K562 (cell line): Measurements from ENCODE around the gene EPHA4. TPM values are rescaled to one million over a fixed set of nuclear protein-coding genes. Genes with fewer than 3 reads are reported as not detected.

Source experiments
- ATAC-seq: fragments of 200-7000 bp; cut with Tn5 transposase; 3 replicates; pipeline ENCODE4 v1.9.1; 2020; ENCODE audit warnings: moderate library complexity
- BruUV-seq: library from RNA; stranded (reverse); fragments of 400-500 nt; replicated peaks from 2 replicates; lab custom pipeline; 2021; lab: Mats Ljungman, UMichigan
- CTCF ChIA-PET: fragments of 300-600 bp; formaldehyde crosslinking; extraction: SDS; loops from one replicate; lab custom pipeline; 2021; ENCODE audit warnings: low intra/inter-chr PET ratio; lab: Yijun Ruan, JAX
- POLR2A ChIA-PET: fragments of 300-600, 350-650 bp; sonication (Branson Sonifier 250); formaldehyde crosslinking; extraction: SDS; loops from one replicate; lab custom pipeline; 2021; ENCODE audit warnings: antibody characterized with exemption, inconsistent platforms; lab: Yijun Ruan, JAX
- DNase-seq, 4 experiments: peaks; one replicate each; pipeline versions ENCODE4 v3.0.0 to v3.0.0-alpha.2; 2011 to 2018; ENCODE audit warnings: low spot score in 3 of 4, mixed read lengths in 3 of 4; ENCODE audit errors: extremely low read depth in 1 of 4
- FAIRE-seq: peaks from 2 replicates; lab custom pipeline; 2011; peaks lifted over from hg19 to GRCh38; lab: Jason Lieb, UNC
- H2AFZ ChIP-seq: 2 replicates; pipeline ENCODE4 v1.6.0; 2011; ENCODE audit warnings: low read depth, low read length, control low read depth, inconsistent platforms
- H3K27ac ChIP-seq: fragments of 200-600 bp; 3 replicates; pipeline ENCODE4 v1.8.0; 2011; ENCODE audit warnings: low read depth, mild to moderate bottlenecking, control low read depth, inconsistent platforms, low read length, moderate library complexity, mixed read lengths; ENCODE audit errors: extremely low read depth
- H3K27me3 ChIP-seq, 2 experiments: fragments of 300-600 bp in 1 of 2; 2 replicates in 1 of 2; 3 replicates in 1 of 2; pipeline versions ENCODE4 v1.6.0 to v1.8.0; 2011; ENCODE audit warnings: inconsistent platforms in 2 of 2, low read length in 2 of 2, mild to moderate bottlenecking in 1 of 2, mixed read lengths in 1 of 2, moderate library complexity in 1 of 2; ENCODE audit not compliant: control insufficient read depth in 2 of 2, insufficient read depth in 2 of 2
- H3K36me3 ChIP-seq: fragments of 300-600 bp; 3 replicates; pipeline ENCODE4 v1.8.0; 2011; ENCODE audit warnings: mild to moderate bottlenecking, low read length, inconsistent platforms; ENCODE audit not compliant: control insufficient read depth, insufficient read depth
- H3K4me1 ChIP-seq, 2 experiments: fragments of 200-600 bp in 1 of 2; replicated peaks in 1 of 2; 2 replicates in 1 of 2; 3 replicates in 1 of 2; pipeline versions ENCODE4 v1.5.1 to v1.8.0; 2011; ENCODE audit warnings: inconsistent platforms in 2 of 2, low read length in 2 of 2, mild to moderate bottlenecking in 1 of 2, mixed read lengths in 1 of 2, moderate library complexity in 1 of 2; ENCODE audit not compliant: control insufficient read depth in 2 of 2, insufficient read depth in 2 of 2
- H3K4me2 ChIP-seq: 2 replicates; pipeline ENCODE4 v1.6.1; 2011; ENCODE audit warnings: low read length, control low read depth, inconsistent platforms, mixed read lengths; ENCODE audit not compliant: insufficient read depth
- H3K4me3 ChIP-seq: fragments of 200-600 bp; sonication (generic), shearing (Covaris generic); 2 replicates; pipeline ENCODE4 v1.5.1; 2016; ENCODE audit warnings: control low read depth, inconsistent platforms
- H3K79me2 ChIP-seq: fragments of 200-600 bp; 3 replicates; pipeline ENCODE4 v1.8.0; 2011; ENCODE audit warnings: low read length, inconsistent platforms; ENCODE audit not compliant: control insufficient read depth, insufficient read depth
- H3K9ac ChIP-seq, 2 experiments: 2 replicates each; pipeline versions ENCODE4 v1.6.0 to v1.6.1; 2011; ENCODE audit warnings: low read depth in 2 of 2, low read length in 2 of 2, control low read depth in 1 of 2, inconsistent platforms in 1 of 2, mild to moderate bottlenecking in 1 of 2, mixed read lengths in 1 of 2; ENCODE audit not compliant: insufficient read depth in 1 of 2
- H3K9me1 ChIP-seq: one replicate; pipeline ENCODE4 v1.6.0; 2011; ENCODE audit warnings: inconsistent platforms, mild to moderate bottlenecking, low read length, moderate library complexity; ENCODE audit not compliant: control insufficient read depth, insufficient read depth
- H3K9me3 ChIP-seq: replicated peaks from 2 replicates; pipeline ENCODE4 v1.5.1; 2011; ENCODE audit warnings: low read depth, low read length, inconsistent platforms; ENCODE audit not compliant: control insufficient read depth, insufficient read depth
- H4K20me1 ChIP-seq: replicated peaks from 2 replicates; pipeline ENCODE4 v1.6.1; 2011; ENCODE audit warnings: low read length, inconsistent platforms, mixed read lengths; ENCODE audit not compliant: control insufficient read depth, insufficient read depth
- ADNP ChIP-seq: fragments of 200-800 bp; sonication (Bioruptor generic); IDR thresholded peaks from 2 replicates; pipeline ENCODE4 v1.6.1; 2016; ENCODE audit warnings: missing genetic modification characterization, missing compliant biosample characterization
- CBFB ChIP-seq: sonication (generic); formaldehyde crosslinking; IDR thresholded peaks from 2 replicates; pipeline ENCODE4 v1.4.0; 2020; ENCODE audit warnings: mild to moderate bottlenecking, missing genetic modification reagents
- FOXK2 ChIP-seq, 2 experiments: fragments of 450-650 bp; IDR thresholded peaks in 1 of 2; conservative IDR thresholded peaks in 1 of 2; 2 replicates each; pipeline ENCODE4 v1.6.1; 2016; ENCODE audit warnings: low read depth in 2 of 2, mild to moderate bottlenecking in 1 of 2
- FOXM1 ChIP-seq, 2 experiments: fragments of 450-650 bp in 1 of 2; sonication (generic) in 1 of 2; formaldehyde crosslinking in 1 of 2; IDR thresholded peaks; 2 replicates each; pipeline versions ENCODE4 v1.6.1 to v1.9.0; 2017 to 2022; ENCODE audit warnings: low read depth in 2 of 2, mild to moderate bottlenecking in 2 of 2, missing genetic modification reagents in 1 of 2, moderate library complexity in 1 of 2
- GATA2 ChIP-seq: sonication (generic); formaldehyde crosslinking; IDR thresholded peaks from 2 replicates; pipeline ENCODE4 v1.4.0; 2020; ENCODE audit warnings: mild to moderate bottlenecking, missing genetic modification reagents
- HDAC3 ChIP-seq: fragments of 450-650 bp; IDR thresholded peaks from 2 replicates; pipeline ENCODE4 v1.6.1; 2018; ENCODE audit warnings: borderline replicate concordance, mild to moderate bottlenecking, moderate library complexity; ENCODE audit not compliant: partially characterized antibody
- OTX1 ChIP-seq: fragments of 450-650 bp; formaldehyde crosslinking; IDR thresholded peaks from 2 replicates; pipeline ENCODE4 v1.4.0; 2022; ENCODE audit warnings: mild to moderate bottlenecking
- RCOR1 ChIP-seq, 2 experiments: IDR thresholded peaks; 2 replicates each; pipeline ENCODE4 v1.6.1; 2012; ENCODE audit warnings: low read depth in 2 of 2, low read length in 2 of 2, borderline replicate concordance in 1 of 2, improper control_type of control experiment in 1 of 2
- SRF ChIP-seq, 2 experiments: fragments of 250-450, 450-650 bp in 1 of 2; sonication (Bioruptor Pico) in 1 of 2; sonication (generic) in 1 of 2; formaldehyde crosslinking; IDR thresholded peaks; 2 replicates each; pipeline versions ENCODE4 v1.5.0 to v1.5.1; 2020 to 2022; ENCODE audit warnings: mild to moderate bottlenecking in 1 of 2, missing genetic modification reagents in 1 of 2
- U2AF2 ChIP-seq: fragments of 200-400 bp; formaldehyde crosslinking; optimal IDR thresholded peaks from 2 replicates; pipeline ENCODE3; 2017; ENCODE audit warnings: low read depth, mild to moderate bottlenecking, low read length
- ZNF174 ChIP-seq: fragments of 250-450 bp; sonication (Bioruptor Pico); IDR thresholded peaks from 2 replicates; pipeline ENCODE4 v1.4.0; 2020; ENCODE audit warnings: mild to moderate bottlenecking
- ZNF239 ChIP-seq: fragments of 250-450 bp; sonication (Bioruptor Pico); IDR thresholded peaks from 2 replicates; pipeline ENCODE4 v1.4.0; 2020; ENCODE audit warnings: mild to moderate bottlenecking
- WGBS: fragments of 100-300 bp; shearing (Covaris generic); methylation state at CpG from one replicate; pipeline ENCODE4 v1.1.6; 2016; ENCODE audit warnings: low coverage, mixed read lengths; ENCODE audit not compliant: insufficient coverage; ENCODE audit errors: missing lambda C conversion rate; 5-methylcytosine and 5-hydroxymethylcytosine counted together
- in situ Hi-C: fragments of 300-500 bp; cut with MboI; formaldehyde crosslinking; loops from 4 replicates; pipeline ENCODE4 v1.15.0; 2018; ENCODE audit warnings: inconsistent platforms, mixed read lengths
- intact Hi-C: fragments of 100-400 bp; cut with micrococcal nuclease; formaldehyde crosslinking; loops from 2 replicates; pipeline ENCODE4 v1.14.2; 2022
- polyA plus RNA-seq, 8 experiments: library from polyadenylated mRNA; depleted of rRNA in 4 of 8; stranded (reverse) in 5 of 8; unstranded in 3 of 8; fragments of >200 nt; fragmentation: Nextera tagmentation in 2 of 8; fragmentation: Illumina TruSeq in 1 of 8; extraction: Ambion mirVana in 2 of 8; extraction: Trizol in 1 of 8; gene quantifications; 2 replicates each; pipeline versions ENCODE4 v1.2.1 to v1.2.3, GENCODE V29; 2011 to 2014; ENCODE audit warnings: inconsistent platforms in 1 of 8, missing spikeins in 1 of 8
- total RNA-seq, 7 experiments: library from RNA; depleted of rRNA in 6 of 7; stranded (reverse); fragments of >200 nt in 6 of 7; fragmentation: Illumina TruSeq in 2 of 7; extraction: Trizol in 2 of 7; gene quantifications; 2 replicates each; pipeline versions ENCODE4 v1.2.1 to v1.2.3, GENCODE V29; 2011 to 2021; ENCODE audit warnings: low replicate concordance in 1 of 7
- TF ChIP-seq, protein P1 (sequence below), 2 experiments: fragments of 200-800 bp in 1 of 2; sonication (Bioruptor generic) in 1 of 2; sonication (generic) in 1 of 2; formaldehyde crosslinking in 1 of 2; IDR thresholded peaks in 1 of 2; conservative IDR thresholded peaks in 1 of 2; 2 replicates each; pipeline versions ENCODE4 v1.5.0 to v1.6.1; 2016 to 2020; ENCODE audit warnings: missing compliant biosample characterization in 1 of 2, missing genetic modification characterization in 1 of 2, missing genetic modification reagents in 1 of 2
- TF ChIP-seq, protein P2 (sequence below): fragments of 450-650 bp; formaldehyde crosslinking; IDR thresholded peaks from 2 replicates; pipeline ENCODE4 v1.4.0; 2022; ENCODE audit warnings: mild to moderate bottlenecking, moderate library complexity
- TF ChIP-seq, protein P3 (sequence below): fragments of 450-650 bp; formaldehyde crosslinking; IDR thresholded peaks from 2 replicates; pipeline ENCODE4 v1.4.0; 2022; ENCODE audit warnings: missing genetic modification characterization
- TF ChIP-seq, protein P4 (sequence below): fragments of 450-650 bp; formaldehyde crosslinking; IDR thresholded peaks from 2 replicates; pipeline ENCODE4 v1.4.0; 2020; ENCODE audit warnings: mild to moderate bottlenecking, moderate library complexity

Gene EPHA4
- total and polyA plus RNA-seq, 9 of the 15 experiments (the other 6 are each of a cell fraction or from before 2014, with no cell fraction given): 0.07 to 0.09 (median 0.07) TPM; not detected in 6

DNA sequence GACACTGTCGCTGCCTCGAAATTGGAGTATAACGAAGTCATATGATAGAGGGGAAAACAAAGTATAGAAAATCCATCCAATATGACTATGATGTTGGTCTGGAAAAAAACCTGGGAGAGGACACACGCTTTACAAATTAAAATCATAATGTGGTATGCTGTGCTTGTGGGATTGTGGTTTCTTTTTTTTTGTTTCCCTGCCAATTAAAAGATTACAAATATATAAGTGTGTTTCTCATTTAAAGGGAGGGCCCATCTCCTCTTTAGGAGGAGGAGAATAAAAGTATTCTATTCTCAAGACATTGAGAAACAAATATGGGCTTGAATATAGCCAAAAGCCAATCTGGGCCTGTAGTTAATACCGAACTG lies 86.6 kb downstream of the EPHA4 start:
- Histone ChIP-seq H3K4me2 (no peak overlapping the region), H3K36me3 (no peaks in the 10 kb centered on the region), H3K4me1 (no peaks in the 10 kb centered on the region), H4K20me1 (no peaks in the 10 kb centered on the region), H3K9me1 (no peaks in the 10 kb centered on the region), H3K27me3 (no peaks in the 10 kb centered on the region), H3K4me3 (no peak overlapping the region), H2AFZ (no peak overlapping the region), H3K9ac (no peak overlapping the region), H3K9me3 (no peaks in the 10 kb centered on the region), H3K27ac (no peak overlapping the region), H3K79me2 (no peaks in the 10 kb centered on the region)
- FAIRE-seq (no peak), ATAC-seq (no peak), DNase-seq (no peak)
- WGBS: 4% methylated on average over 5 of the region's 5 CpGs
- intact Hi-C loops (no loop called here), in situ Hi-C loops (no loop called here)
- BruUV-seq: no TSS peak
- ChIA-PET POLR2A (no interaction called here), CTCF (no interaction called here)
- no peak for TF ChIP-seq OTX1 (CRISPR knock-in tag)
- no peak for TF ChIP-seq CBFB (CRISPR knock-in tag)
- no peak for TF ChIP-seq U2AF2
- no peak for TF ChIP-seq FOXK2 (conservative IDR thresholded peaks at IDR 0.05 in 1 of 2, IDR thresholded peaks at IDR 0.05 in 1 of 2; ENCODE audit: low read depth in 2 of 2)
- TF ChIP-seq, protein P1, sequence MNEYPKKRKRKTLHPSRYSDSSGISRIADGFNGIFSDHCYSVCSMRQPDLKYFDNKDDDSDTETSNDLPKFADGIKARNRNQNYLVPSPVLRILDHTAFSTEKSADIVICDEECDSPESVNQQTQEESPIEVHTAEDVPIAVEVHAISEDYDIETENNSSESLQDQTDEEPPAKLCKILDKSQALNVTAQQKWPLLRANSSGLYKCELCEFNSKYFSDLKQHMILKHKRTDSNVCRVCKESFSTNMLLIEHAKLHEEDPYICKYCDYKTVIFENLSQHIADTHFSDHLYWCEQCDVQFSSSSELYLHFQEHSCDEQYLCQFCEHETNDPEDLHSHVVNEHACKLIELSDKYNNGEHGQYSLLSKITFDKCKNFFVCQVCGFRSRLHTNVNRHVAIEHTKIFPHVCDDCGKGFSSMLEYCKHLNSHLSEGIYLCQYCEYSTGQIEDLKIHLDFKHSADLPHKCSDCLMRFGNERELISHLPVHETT (CRISPR knock-in tag; conservative IDR thresholded peaks at IDR 0.05 in 1 of 2, IDR thresholded peaks at IDR 0.05 in 1 of 2): no peak
- no peak for TF ChIP-seq RCOR1 (IDR thresholded peaks at IDR 0.05; ENCODE audit: borderline replicate concordance in 1 of 2, low read depth in 2 of 2, low read length in 2 of 2)
- no peak for TF ChIP-seq ADNP (tag)
- TF ChIP-seq, protein P2, sequence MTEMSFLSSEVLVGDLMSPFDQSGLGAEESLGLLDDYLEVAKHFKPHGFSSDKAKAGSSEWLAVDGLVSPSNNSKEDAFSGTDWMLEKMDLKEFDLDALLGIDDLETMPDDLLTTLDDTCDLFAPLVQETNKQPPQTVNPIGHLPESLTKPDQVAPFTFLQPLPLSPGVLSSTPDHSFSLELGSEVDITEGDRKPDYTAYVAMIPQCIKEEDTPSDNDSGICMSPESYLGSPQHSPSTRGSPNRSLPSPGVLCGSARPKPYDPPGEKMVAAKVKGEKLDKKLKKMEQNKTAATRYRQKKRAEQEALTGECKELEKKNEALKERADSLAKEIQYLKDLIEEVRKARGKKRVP (CRISPR knock-in tag): no peak
- TF ChIP-seq, protein P3, sequence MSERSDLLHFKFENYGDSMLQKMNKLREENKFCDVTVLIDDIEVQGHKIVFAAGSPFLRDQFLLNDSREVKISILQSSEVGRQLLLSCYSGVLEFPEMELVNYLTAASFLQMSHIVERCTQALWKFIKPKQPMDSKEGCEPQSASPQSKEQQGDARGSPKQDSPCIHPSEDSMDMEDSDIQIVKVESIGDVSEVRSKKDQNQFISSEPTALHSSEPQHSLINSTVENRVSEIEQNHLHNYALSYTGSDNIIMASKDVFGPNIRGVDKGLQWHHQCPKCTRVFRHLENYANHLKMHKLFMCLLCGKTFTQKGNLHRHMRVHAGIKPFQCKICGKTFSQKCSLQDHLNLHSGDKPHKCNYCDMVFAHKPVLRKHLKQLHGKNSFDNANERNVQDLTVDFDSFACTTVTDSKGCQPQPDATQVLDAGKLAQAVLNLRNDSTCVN (CRISPR knock-in tag): no peak
- TF ChIP-seq SRF (CRISPR knock-in tag; IDR thresholded peaks at IDR 0.05): no peak
- no peak for TF ChIP-seq ZNF239 (CRISPR knock-in tag)
- no peak for TF ChIP-seq FOXM1 (IDR thresholded peaks at IDR 0.05; ENCODE audit: low read depth)
- no peak for TF ChIP-seq FOXM1 (CRISPR knock-in tag; IDR thresholded peaks at IDR 0.05; ENCODE audit: low read depth)
- TF ChIP-seq HDAC3: no peak
- TF ChIP-seq GATA2: no peak
- TF ChIP-seq, protein P4, sequence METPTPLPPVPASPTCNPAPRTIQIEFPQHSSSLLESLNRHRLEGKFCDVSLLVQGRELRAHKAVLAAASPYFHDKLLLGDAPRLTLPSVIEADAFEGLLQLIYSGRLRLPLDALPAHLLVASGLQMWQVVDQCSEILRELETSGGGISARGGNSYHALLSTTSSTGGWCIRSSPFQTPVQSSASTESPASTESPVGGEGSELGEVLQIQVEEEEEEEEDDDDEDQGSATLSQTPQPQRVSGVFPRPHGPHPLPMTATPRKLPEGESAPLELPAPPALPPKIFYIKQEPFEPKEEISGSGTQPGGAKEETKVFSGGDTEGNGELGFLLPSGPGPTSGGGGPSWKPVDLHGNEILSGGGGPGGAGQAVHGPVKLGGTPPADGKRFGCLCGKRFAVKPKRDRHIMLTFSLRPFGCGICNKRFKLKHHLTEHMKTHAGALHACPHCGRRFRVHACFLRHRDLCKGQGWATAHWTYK (CRISPR knock-in tag): no peak
- no peak for TF ChIP-seq ZNF174 (CRISPR knock-in tag)
